ENCODE data around the gene DMAC2.
A peak's percentile ranks its signal among the peaks of the same experiment; 100 is the strongest.
"Not testable (repeated sequence)": the region's sequence is repeated elsewhere in the genome, so short reads cannot be mapped to it uniquely, and the experiment has no call there.

DMAC2 gene

DNA sequence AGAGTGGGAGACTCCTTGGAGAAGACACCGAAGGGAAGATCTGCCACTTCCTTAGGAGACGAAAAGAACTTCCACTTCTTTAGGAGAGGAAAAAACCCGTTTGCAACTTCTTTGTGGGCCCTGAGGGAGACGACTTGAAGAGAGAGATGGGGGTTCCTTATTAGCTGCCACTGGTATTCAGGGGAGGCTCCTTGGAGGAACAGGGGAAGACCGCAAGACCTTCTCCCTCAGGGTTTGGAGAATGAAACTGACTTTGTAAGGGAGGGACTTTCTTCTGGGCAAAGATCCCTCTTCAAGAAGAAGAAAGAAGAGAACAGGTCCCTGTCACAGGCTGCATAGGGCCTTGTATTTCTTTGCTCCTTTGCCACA, 41.7 kb downstream of the DMAC2 start:
- no peak for DNase-seq

GRCh38 chr19:41397086-41398049, 42.3 kb downstream of the DMAC2 start, which contains the start of the genes BCKDHA and EXOSC5:
Gene BCKDHA, plus strand, starts transcription at chr19:41397818. Its CDS starts 10 bp downstream, at chr19:41397828.
Gene EXOSC5, minus strand, starts transcription at chr19:41397359. Its CDS starts 31 bp downstream, at chr19:41397328.
- peak; percentile 100 for DNase-seq

- DNase-seq, result no peak
Observed at GRCh38 chr19:41395355-41395754, 44.4 kb downstream of the DMAC2 start.

- no peak for DNase-seq
Observed at GRCh38 chr19:41392775-41393174, 46.9 kb downstream of the DMAC2 start.

GRCh38 chr19:41391618-41392017, 48.1 kb downstream of the DMAC2 start:
- DNase-seq, result no peak

- no peak for DNase-seq
Observed at GRCh38 chr19:41386442-41386841, 53.3 kb downstream of the DMAC2 start.

DNA sequence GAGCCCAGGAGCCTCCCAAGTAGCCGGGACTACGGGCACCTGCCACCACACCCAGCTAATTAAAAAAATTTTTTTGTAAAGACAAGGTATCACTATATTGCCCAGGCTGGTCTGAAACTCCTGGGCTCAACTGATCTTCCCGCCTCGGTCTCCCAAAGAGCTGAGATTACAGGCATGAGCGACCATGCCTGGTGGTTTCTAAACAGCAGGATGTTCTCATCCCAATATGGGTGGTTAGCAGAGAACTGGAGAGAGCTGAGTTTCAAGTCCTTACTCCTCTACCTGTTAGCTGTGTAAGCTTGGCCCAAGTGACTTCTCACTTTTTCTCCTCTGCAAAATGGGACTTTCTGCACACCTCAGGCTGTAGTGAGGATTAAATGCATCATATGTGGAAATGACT, 55.4 kb downstream of the DMAC2 start:
- DNase-seq, result no peak

DNA sequence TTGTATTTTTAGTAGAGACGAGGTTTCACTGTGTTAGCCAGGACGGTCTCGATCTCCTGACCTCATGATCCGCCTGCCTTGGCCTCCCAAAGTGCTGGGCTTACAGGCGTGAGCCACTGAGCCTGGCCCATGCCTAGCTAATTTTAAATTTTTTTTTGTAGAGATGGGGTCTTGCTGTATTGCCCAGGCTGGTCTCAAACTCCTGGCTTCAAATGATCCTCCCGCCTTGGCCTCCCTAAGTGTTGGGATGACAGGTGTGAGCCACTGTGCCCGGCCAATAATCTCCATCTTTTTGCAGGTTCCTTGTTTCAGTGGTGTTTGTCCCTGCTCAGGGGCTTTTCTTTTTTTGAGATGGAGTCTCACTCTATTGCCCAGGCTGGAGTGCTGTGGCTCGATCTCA, 58.2 kb downstream of the DMAC2 start:
- not testable (repeated sequence) for DNase-seq

All from NCI-H748 treated with DMSO at 0.1 percent for 48 hours (cell line).